H1 (cell line): ENCODE results near the gene BCAS3. TPM values are rescaled to one million over a fixed set of nuclear protein-coding genes. Genes with fewer than 3 reads are reported as not detected.

ENCODE experiments used
- CTCF ChIA-PET: fragments of 300-600 bp; sonication (Branson Sonifier 250); formaldehyde crosslinking; loops from one replicate; lab custom pipeline; 2021; ENCODE audit not compliant: partially characterized antibody; lab: Charles Lee
- POLR2A ChIA-PET: fragments of 300-600 bp; sonication (Branson Sonifier 250); formaldehyde crosslinking; loops from one replicate; lab custom pipeline; 2021; ENCODE audit warnings: inconsistent platforms; ENCODE audit not compliant: partially characterized antibody; lab: Charles Lee
- DNase-seq, 2 experiments: peaks; one replicate each; pipeline versions ENCODE4 v3.0.0 to v3.0.0-alpha.2; 2010 to 2022; ENCODE audit warnings: low spot score in 2 of 2, low read depth in 1 of 2, mixed read lengths in 1 of 2
- FAIRE-seq: peaks from 2 replicates; lab custom pipeline; 2011; peaks lifted over from hg19 to GRCh38; lab: Jason Lieb, UNC
- H2AFZ ChIP-seq: 2 replicates; pipeline ENCODE4 v1.8.1; 2012; ENCODE audit warnings: low read length, inconsistent platforms
- H2AK5ac ChIP-seq: 2 replicates; pipeline ENCODE4 v1.6.1; 2013; ENCODE audit warnings: low read depth, low read length
- H2BK120ac ChIP-seq: replicated peaks from 2 replicates; pipeline ENCODE3; 2013; ENCODE audit warnings: low read depth, low read length, inconsistent platforms
- H2BK12ac ChIP-seq: 2 replicates; pipeline ENCODE4 v1.6.1; 2013; ENCODE audit warnings: low read depth, low read length
- H2BK15ac ChIP-seq: 2 replicates; pipeline ENCODE4 v1.6.1; 2013; ENCODE audit warnings: low read length
- H2BK20ac ChIP-seq: 2 replicates; pipeline ENCODE4 v1.6.1; 2013; ENCODE audit warnings: low read length
- H2BK5ac ChIP-seq: 2 replicates; pipeline ENCODE4 v1.6.1; 2013; ENCODE audit warnings: low read depth, low read length
- H3K14ac ChIP-seq: 2 replicates; pipeline ENCODE4 v1.6.1; 2013; ENCODE audit warnings: inconsistent platforms; ENCODE audit not compliant: insufficient read length
- H3K18ac ChIP-seq: 2 replicates; pipeline ENCODE4 v1.6.1; 2013; ENCODE audit warnings: low read length; ENCODE audit errors: extremely low read depth
- H3K23ac ChIP-seq: 2 replicates; pipeline ENCODE4 v1.6.1; 2013; ENCODE audit warnings: inconsistent platforms; ENCODE audit not compliant: insufficient read length
- H3K23me2 ChIP-seq: 2 replicates; pipeline ENCODE4 v1.6.1; 2013; ENCODE audit warnings: low read depth, low read length
- H3K27ac ChIP-seq: 2 replicates; pipeline ENCODE4 v1.6.1; 2011; ENCODE audit warnings: low read depth, low read length, inconsistent platforms
- H3K27me3 ChIP-seq, 4 experiments: replicated peaks in 1 of 4; 1 replicate in 1 of 4; 2 replicates in 3 of 4; pipeline versions ENCODE4 v1.6.1 to v1.8.1; 2011 to 2013; ENCODE audit warnings: low read length in 3 of 4, mild to moderate bottlenecking in 3 of 4, inconsistent platforms in 2 of 4, mixed read lengths in 2 of 4, moderate library complexity in 1 of 4; ENCODE audit not compliant: control insufficient read depth in 3 of 4, insufficient read depth in 3 of 4; ENCODE audit errors: extremely low read depth in 1 of 4
- H3K36me3 ChIP-seq, 4 experiments: 2 replicates each; pipeline versions ENCODE4 v1.6.1 to v1.8.1; 2011 to 2013; ENCODE audit warnings: mild to moderate bottlenecking in 4 of 4, low read length in 3 of 4, moderate library complexity in 2 of 4, control low read depth in 1 of 4, inconsistent platforms in 1 of 4; ENCODE audit not compliant: insufficient read depth in 4 of 4, control insufficient read depth in 2 of 4
- H3K4ac ChIP-seq: replicated peaks from 2 replicates; pipeline ENCODE3; 2013; ENCODE audit warnings: low read length, low read depth, mixed read lengths, inconsistent platforms; ENCODE audit not compliant: insufficient read length
- H3K4me1 ChIP-seq, 4 experiments: replicated peaks in 1 of 4; 1 replicate in 1 of 4; 2 replicates in 3 of 4; pipeline versions ENCODE4 v1.6.1 to v1.8.1; 2011 to 2013; ENCODE audit warnings: low read length in 3 of 4, inconsistent platforms in 2 of 4, mixed read lengths in 1 of 4; ENCODE audit not compliant: insufficient read depth in 4 of 4, control insufficient read depth in 3 of 4
- H3K4me2 ChIP-seq, 2 experiments: 2 replicates each; pipeline versions ENCODE4 v1.6.1 to v1.8.1; 2011 to 2013; ENCODE audit warnings: low read depth in 2 of 2, low read length in 2 of 2, control low read depth in 1 of 2, inconsistent platforms in 1 of 2, mild to moderate bottlenecking in 1 of 2; ENCODE audit not compliant: insufficient read depth in 1 of 2
- H3K4me3 ChIP-seq, 4 experiments: fragments of 200-600, 300-600 bp in 1 of 4; sonication (generic), shearing (Covaris generic), sonication (Bioruptor Twin) in 1 of 4; 2 replicates each; pipeline versions ENCODE4 v1.5.1 to v1.8.1; 2011 to 2016; ENCODE audit warnings: low read length in 4 of 4, low read depth in 3 of 4, control low read depth in 2 of 4, inconsistent platforms in 2 of 4, mild to moderate bottlenecking in 2 of 4, mixed read lengths in 1 of 4, moderate library complexity in 1 of 4; ENCODE audit not compliant: insufficient read depth in 2 of 4; ENCODE audit errors: extremely low read depth in 1 of 4
- H3K56ac ChIP-seq: replicated peaks from 2 replicates; pipeline ENCODE3; 2013; ENCODE audit warnings: low read depth, mild to moderate bottlenecking, mixed read lengths, low read length, inconsistent platforms; ENCODE audit not compliant: insufficient read length
- H3K79me1 ChIP-seq: 2 replicates; pipeline ENCODE4 v1.6.1; 2013; ENCODE audit warnings: low read depth, low read length, control low read depth
- H3K79me2 ChIP-seq, 2 experiments: 2 replicates each; pipeline versions ENCODE4 v1.6.1 to v1.8.1; 2012 to 2013; ENCODE audit warnings: low read length in 2 of 2, mild to moderate bottlenecking in 2 of 2, inconsistent platforms in 1 of 2; ENCODE audit not compliant: insufficient read depth in 2 of 2, control insufficient read depth in 1 of 2
- H3K9ac ChIP-seq, 4 experiments: replicated peaks in 1 of 4; 1 replicate in 1 of 4; 2 replicates in 3 of 4; pipeline versions ENCODE4 v1.6.1 to v1.8.1; 2011 to 2013; ENCODE audit warnings: low read depth in 3 of 4, low read length in 3 of 4, control low read depth in 2 of 4, mild to moderate bottlenecking in 2 of 4, moderate library complexity in 2 of 4, inconsistent platforms in 1 of 4; ENCODE audit errors: extremely low read depth in 1 of 4
- H3K9me3 ChIP-seq, 2 experiments: 2 replicates each; pipeline versions ENCODE4 v1.6.1 to v1.8.1; 2012 to 2013; ENCODE audit warnings: mild to moderate bottlenecking in 2 of 2, moderate library complexity in 2 of 2, control low read depth in 1 of 2, inconsistent platforms in 1 of 2, low read depth in 1 of 2, low read length in 1 of 2, mixed read lengths in 1 of 2; ENCODE audit not compliant: insufficient read depth in 2 of 2
- H4K20me1 ChIP-seq, 2 experiments: replicated peaks in 1 of 2; 2 replicates each; pipeline versions ENCODE3 to v1.8.1; 2011 to 2013; ENCODE audit warnings: inconsistent platforms in 2 of 2, low read length in 2 of 2, mild to moderate bottlenecking in 1 of 2; ENCODE audit not compliant: insufficient read depth in 2 of 2, control insufficient read depth in 1 of 2
- H4K5ac ChIP-seq: 2 replicates; pipeline ENCODE4 v1.6.1; 2013; ENCODE audit warnings: low read length, low read depth, mixed read lengths, inconsistent platforms; ENCODE audit not compliant: insufficient read length
- H4K8ac ChIP-seq: 2 replicates; pipeline ENCODE4 v1.8.0; 2013; ENCODE audit warnings: mild to moderate bottlenecking, moderate library complexity, low read length, inconsistent platforms; ENCODE audit not compliant: insufficient read depth; ENCODE audit errors: extremely low read depth
- H4K91ac ChIP-seq: replicated peaks from 2 replicates; pipeline ENCODE3; 2013; ENCODE audit warnings: low read length, mixed read lengths, inconsistent platforms; ENCODE audit not compliant: insufficient read length
- CBX5 ChIP-seq: fragments of 300-800, 300-1000 bp; sonication (generic); IDR thresholded peaks from 2 replicates; pipeline ENCODE4 v1.7.1; 2016; ENCODE audit warnings: antibody characterized with exemption, low read length, low read depth
- GTF2F1 ChIP-seq: IDR thresholded peaks from 2 replicates; pipeline ENCODE4 v1.6.1; 2012; ENCODE audit warnings: low read depth, low read length, improper control_type of control experiment, borderline replicate concordance
- POLR2A ChIP-seq, 2 experiments: IDR thresholded peaks; 1 replicate in 1 of 2; 2 replicates in 1 of 2; pipeline ENCODE4 v1.6.1; 2011; ENCODE audit warnings: low read depth in 2 of 2, low read length in 2 of 2, mild to moderate bottlenecking in 2 of 2; ENCODE audit errors: control extremely low read depth in 1 of 2
- WGBS, 2 experiments: shearing (Covaris generic) in 1 of 2; methylation state at CpG; one replicate each; pipeline versions ENCODE4 v1.1.6 to v1.1.7; 2013 to 2015; ENCODE audit warnings: low lambda C conversion rate in 2 of 2, mixed read lengths in 2 of 2, inconsistent platforms in 1 of 2, low coverage in 1 of 2, missing lambda C conversion rate in 1 of 2; ENCODE audit not compliant: insufficient replicate concordance in 2 of 2, insufficient coverage in 1 of 2, insufficient read length in 1 of 2; ENCODE audit errors: extremely low coverage in 1 of 2, missing lambda C conversion rate in 1 of 2; 5-methylcytosine and 5-hydroxymethylcytosine counted together
- polyA plus RNA-seq, 7 experiments: library from polyadenylated mRNA; depleted of rRNA in 3 of 7; stranded (reverse) in 5 of 7; unstranded in 2 of 7; fragments of >200 nt in 5 of 7; fragments of 200-250 nt in 2 of 7; gene quantifications; 1 replicate in 5 of 7; 2 replicates in 1 of 7; 4 replicates in 1 of 7; pipeline versions ENCODE4 v1.2.1 to v1.2.3, GENCODE V29; 2011 to 2013; ENCODE audit warnings: missing spikeins in 2 of 7, mixed read lengths in 2 of 7
- total RNA-seq: library from RNA; stranded (reverse); fragmentation: NEBNext Ultra II Directional; extraction: Animal tissue kit (Norgen Biotek cat#: 25700); gene quantifications from 2 replicates; pipeline ENCODE4 v1.2.1, GENCODE V29; 2021
- TF ChIP-seq, protein P1 (sequence below): IDR thresholded peaks from 2 replicates; pipeline ENCODE4 v1.6.1; 2011; ENCODE audit warnings: low read depth, mild to moderate bottlenecking, low read length; ENCODE audit not compliant: insufficient read depth
- TF ChIP-seq, protein P2 (sequence below): IDR thresholded peaks from 2 replicates; pipeline ENCODE4 v1.6.1; 2011; ENCODE audit warnings: low read length, improper control_type of control experiment
- TF ChIP-seq, protein P3 (sequence below), 3 experiments: IDR thresholded peaks; 1 replicate in 2 of 3; 2 replicates in 1 of 3; pipeline versions ENCODE4 v1.5.1 to v1.6.1; 2011; ENCODE audit warnings: low read length in 3 of 3, mild to moderate bottlenecking in 3 of 3, inconsistent platforms in 2 of 3, low read depth in 1 of 3, moderate library complexity in 1 of 3; ENCODE audit not compliant: insufficient read depth in 1 of 3; ENCODE audit errors: control extremely low read depth in 1 of 3

The BCAS3 gene
- total and polyA plus RNA-seq, 2 of the 8 experiments (the other 6 are each of a cell fraction or from before 2014, with no cell fraction given): 9.9 to 13.3 TPM

DNA sequence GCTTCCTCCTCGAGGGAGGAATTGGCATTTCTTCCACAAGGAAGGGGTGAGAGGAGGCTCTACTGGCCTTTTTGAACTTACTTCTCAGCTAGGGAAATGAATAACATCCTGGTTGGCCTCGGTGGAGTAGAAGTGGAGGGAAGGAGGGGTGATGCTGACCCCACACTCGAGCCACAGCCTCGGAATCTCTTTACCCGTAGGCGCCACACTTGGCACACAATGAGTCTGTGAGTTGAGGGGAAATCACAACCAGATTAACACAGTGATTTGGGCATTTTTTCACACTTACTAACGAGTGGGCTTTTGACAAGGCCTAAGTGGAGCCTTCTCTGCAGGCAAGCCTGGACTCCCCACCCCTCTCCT, 674.7 kb downstream of the BCAS3 start:
- H3K36me3 ChIP-seq: no peaks in the 10 kb centered on the region
- H4K5ac ChIP-seq: no peak overlapping the region
- no peak overlapping the region for H3K14ac ChIP-seq
- ChIA-PET POLR2A (interaction anchor here (0.8 kb wide), 1 partner anchor 10 kb away, joined by 3 read pairs; no protein-coding TSS in a partner anchor), CTCF (interaction anchor here (0.6 to 1.8 kb wide), 8 partner anchors 8 to 283 kb away, joined by 3 to 7 read pairs (median 4); no protein-coding TSS in a partner anchor)
- H4K8ac ChIP-seq: no peak overlapping the region
- no peaks in the 10 kb centered on the region for H4K20me1 ChIP-seq
- H3K4me2 ChIP-seq: no peak overlapping the region
- H3K27ac ChIP-seq: no peak overlapping the region
- H3K4me3 ChIP-seq: no peak overlapping the region
- H2BK15ac ChIP-seq: 0 out of 2 replicates have a peak overlapping the region, but pooled peaks have one; percentile 19
- H2AK5ac ChIP-seq: no peak overlapping the region
- no peak overlapping the region for H3K9ac ChIP-seq
- 0 out of 2 replicates have a peak overlapping the region, but pooled peaks have one; percentile 56 for H2BK20ac ChIP-seq
- 90% methylated on average over 7 of the region's 7 CpGs; no CpG with 5 or more reads in 1 of the 2 experiments for WGBS, 2 experiments
- H3K9me3 ChIP-seq: no peaks in the 10 kb centered on the region
- no peak overlapping the region for H4K91ac ChIP-seq
- DNase-seq (no peak), FAIRE-seq (no peak)
- no peak overlapping the region for H3K18ac ChIP-seq
- H2BK120ac ChIP-seq: no peak overlapping the region
- TF ChIP-seq CBX5 (no peak), GTF2F1 (no peak), POLR2A (IDR thresholded peaks at IDR 0.05; ENCODE audit: control extremely low read depth in 1 of 2, low read depth in 2 of 2, low read length in 2 of 2) (no peak)
- TF ChIP-seq, protein P1, sequence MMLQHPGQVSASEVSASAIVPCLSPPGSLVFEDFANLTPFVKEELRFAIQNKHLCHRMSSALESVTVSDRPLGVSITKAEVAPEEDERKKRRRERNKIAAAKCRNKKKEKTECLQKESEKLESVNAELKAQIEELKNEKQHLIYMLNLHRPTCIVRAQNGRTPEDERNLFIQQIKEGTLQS: no peak
- TF ChIP-seq, protein P2, sequence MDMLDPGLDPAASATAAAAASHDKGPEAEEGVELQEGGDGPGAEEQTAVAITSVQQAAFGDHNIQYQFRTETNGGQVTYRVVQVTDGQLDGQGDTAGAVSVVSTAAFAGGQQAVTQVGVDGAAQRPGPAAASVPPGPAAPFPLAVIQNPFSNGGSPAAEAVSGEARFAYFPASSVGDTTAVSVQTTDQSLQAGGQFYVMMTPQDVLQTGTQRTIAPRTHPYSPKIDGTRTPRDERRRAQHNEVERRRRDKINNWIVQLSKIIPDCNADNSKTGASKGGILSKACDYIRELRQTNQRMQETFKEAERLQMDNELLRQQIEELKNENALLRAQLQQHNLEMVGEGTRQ: no peak
- TF ChIP-seq, protein P3, sequence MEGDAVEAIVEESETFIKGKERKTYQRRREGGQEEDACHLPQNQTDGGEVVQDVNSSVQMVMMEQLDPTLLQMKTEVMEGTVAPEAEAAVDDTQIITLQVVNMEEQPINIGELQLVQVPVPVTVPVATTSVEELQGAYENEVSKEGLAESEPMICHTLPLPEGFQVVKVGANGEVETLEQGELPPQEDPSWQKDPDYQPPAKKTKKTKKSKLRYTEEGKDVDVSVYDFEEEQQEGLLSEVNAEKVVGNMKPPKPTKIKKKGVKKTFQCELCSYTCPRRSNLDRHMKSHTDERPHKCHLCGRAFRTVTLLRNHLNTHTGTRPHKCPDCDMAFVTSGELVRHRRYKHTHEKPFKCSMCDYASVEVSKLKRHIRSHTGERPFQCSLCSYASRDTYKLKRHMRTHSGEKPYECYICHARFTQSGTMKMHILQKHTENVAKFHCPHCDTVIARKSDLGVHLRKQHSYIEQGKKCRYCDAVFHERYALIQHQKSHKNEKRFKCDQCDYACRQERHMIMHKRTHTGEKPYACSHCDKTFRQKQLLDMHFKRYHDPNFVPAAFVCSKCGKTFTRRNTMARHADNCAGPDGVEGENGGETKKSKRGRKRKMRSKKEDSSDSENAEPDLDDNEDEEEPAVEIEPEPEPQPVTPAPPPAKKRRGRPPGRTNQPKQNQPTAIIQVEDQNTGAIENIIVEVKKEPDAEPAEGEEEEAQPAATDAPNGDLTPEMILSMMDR (IDR thresholded peaks at IDR 0.05; ENCODE audit: control extremely low read depth in 1 of 3, insufficient read depth in 1 of 3, low read depth in 1 of 3, low read length in 3 of 3): no peak
- H3K23me2 ChIP-seq: peaks cover 3% of the 10 kb centered on the region; the same call in 1 of the 2 replicates
- H3K27me3 ChIP-seq: no peaks in the 10 kb centered on the region
- no peak overlapping the region for H2BK5ac ChIP-seq
- H3K4ac ChIP-seq: no peak overlapping the region
- H2BK12ac ChIP-seq: no peak overlapping the region
- H3K4me1 ChIP-seq: peaks cover 0 to 13% (median 8%) of the 10 kb centered on the region in 4 experiments; a peak in 4 of 7 replicates
- no peaks in the 10 kb centered on the region for H3K79me1 ChIP-seq
- no peaks in the 10 kb centered on the region for H3K79me2 ChIP-seq
- H3K23ac ChIP-seq: no peak overlapping the region
- H3K56ac ChIP-seq: no peak overlapping the region
- no peak overlapping the region for H2AFZ ChIP-seq
